CD4-positive, CD25-positive, alpha-beta regulatory T cell (primary cell): Measurements from ENCODE around the gene PTPRT. TPM values are rescaled to one million over a fixed set of nuclear protein-coding genes. Genes with fewer than 3 reads are reported as not detected.

Experiments used
- ATAC-seq, 2 donors: fragments of 150-1000 bp; cut with Tn5 transposase; one replicate each; pipeline ENCODE4 v1.10.0; 2021; ENCODE audit warnings: low read depth in 2 of 2, moderate number of reproducible peaks in 2 of 2, moderate library complexity in 1 of 2
- DNase-seq, 3 donors: peaks; one replicate each; pipeline versions ENCODE4 v3.0.0 to v3.0.0-alpha.2; 2012 to 2022; ENCODE audit warnings: mixed read lengths in 1 of 3
- H3K27ac ChIP-seq: one replicate; pipeline ENCODE4 v1.7.0; 2013; ENCODE audit warnings: mild to moderate bottlenecking, low read length; ENCODE audit not compliant: insufficient read depth, poor library complexity, severe bottlenecking
- H3K27me3 ChIP-seq: one replicate; pipeline ENCODE4 v1.7.0; 2013; ENCODE audit warnings: low read length; ENCODE audit not compliant: control insufficient read depth, insufficient read depth
- H3K36me3 ChIP-seq: one replicate; pipeline ENCODE4 v1.7.0; 2013; ENCODE audit warnings: mild to moderate bottlenecking, low read length, moderate library complexity; ENCODE audit not compliant: control insufficient read depth, insufficient read depth
- H3K4me1 ChIP-seq: 2 replicates; pipeline ENCODE4 v1.7.0; 2013; ENCODE audit warnings: mild to moderate bottlenecking, low read length; ENCODE audit not compliant: insufficient read depth, control insufficient read depth, poor library complexity, severe bottlenecking
- H3K4me3 ChIP-seq: one replicate; pipeline ENCODE4 v1.7.0; 2013; ENCODE audit warnings: low read depth, mild to moderate bottlenecking, low read length, moderate library complexity
- H3K9me3 ChIP-seq, 2 experiments: 1 replicate in 1 of 2; 2 replicates in 1 of 2; pipeline ENCODE4 v1.7.0; 2013; ENCODE audit warnings: low read length in 2 of 2, mild to moderate bottlenecking in 1 of 2, moderate library complexity in 1 of 2; ENCODE audit not compliant: control insufficient read depth in 2 of 2
- H3K27ac Mint-ChIP-seq, 3 donors: one replicate each; pipeline ENCODE4 v1.8.0; 2020 to 2022; ENCODE audit warnings: mild to moderate bottlenecking in 3 of 3, mixed read lengths in 3 of 3, moderate library complexity in 2 of 3
- H3K27me3 Mint-ChIP-seq: one replicate; pipeline ENCODE4 v1.8.0; 2022; ENCODE audit warnings: mild to moderate bottlenecking, mixed read lengths
- H3K36me3 Mint-ChIP-seq: one replicate; pipeline ENCODE4 v1.8.0; 2020; ENCODE audit warnings: mixed read lengths
- H3K4me1 Mint-ChIP-seq, 4 donors: one replicate each; pipeline ENCODE4 v1.8.0; 2020 to 2022; ENCODE audit warnings: mixed read lengths in 4 of 4, mild to moderate bottlenecking in 1 of 4
- H3K4me3 Mint-ChIP-seq, 4 donors: one replicate each; pipeline ENCODE4 v1.8.0; 2020 to 2022; ENCODE audit warnings: mild to moderate bottlenecking in 4 of 4, mixed read lengths in 4 of 4, moderate library complexity in 3 of 4
- H3K9me3 Mint-ChIP-seq, 7 donors: one replicate each; pipeline ENCODE4 v1.8.0; 2020 to 2022; ENCODE audit warnings: mixed read lengths in 7 of 7, mild to moderate bottlenecking in 3 of 7, moderate library complexity in 2 of 7
- polyA plus RNA-seq, 4 donors: library from polyadenylated mRNA; unstranded; fragments of 300-500 nt; fragmentation: Illumina TruSeq; gene quantifications; one replicate each; pipeline ENCODE4 v1.2.3, GENCODE V29; 2021
- total RNA-seq: library from RNA; stranded (reverse); gene quantifications from one replicate; pipeline ENCODE4 v1.2.3, GENCODE V29; 2022

Gene PTPRT
- total and polyA plus RNA-seq, 5 donors from 2014 or later: not detected

- Histone ChIP-seq H3K27me3 (no peaks in the 10 kb centered on the region), H3K27ac (no peak overlapping the region), H3K9me3 (no peaks in the 10 kb centered on the region), H3K4me1 (no peaks in the 10 kb centered on the region), H3K36me3 (no peaks in the 10 kb centered on the region), H3K4me3 (no peak overlapping the region)
- H3K9me3 Mint-ChIP-seq: peaks cover 0 to 7% (median 2%) of the 10 kb centered on the region in 7 donors
- DNase-seq: no peak
- H3K27ac Mint-ChIP-seq: no peak overlapping the region
- H3K36me3 Mint-ChIP-seq: no peaks in the 10 kb centered on the region
- no peak overlapping the region for H3K4me3 Mint-ChIP-seq
- no peaks in the 10 kb centered on the region for H3K4me1 Mint-ChIP-seq
- no peaks in the 10 kb centered on the region for H3K27me3 Mint-ChIP-seq
- ATAC-seq: no peak
Measured at GRCh38 chr20:42482808-42483207, 706.9 kb downstream of the PTPRT start.

GRCh38 chr20:42475773-42476172, 713.9 kb downstream of the PTPRT start:
- Histone ChIP-seq H3K27ac (no peak overlapping the region), H3K27me3 (no peaks in the 10 kb centered on the region), H3K36me3 (no peaks in the 10 kb centered on the region), H3K9me3 (no peaks in the 10 kb centered on the region), H3K4me3 (no peak overlapping the region), H3K4me1 (no peaks in the 10 kb centered on the region)
- H3K4me1 Mint-ChIP-seq: no peaks in the 10 kb centered on the region
- peaks cover 0 to 2% (median 1%) of the 10 kb centered on the region in 7 donors for H3K9me3 Mint-ChIP-seq
- H3K4me3 Mint-ChIP-seq: no peak overlapping the region
- no peak overlapping the region for H3K27ac Mint-ChIP-seq
- H3K36me3 Mint-ChIP-seq: no peaks in the 10 kb centered on the region
- no peak for ATAC-seq
- H3K27me3 Mint-ChIP-seq: no peaks in the 10 kb centered on the region
- DNase-seq: no peak

GRCh38 chr20:42474646-42475045, 715.1 kb downstream of the PTPRT start:
- H3K9me3 Mint-ChIP-seq: peaks cover 0 to 7% (median 1%) of the 10 kb centered on the region in 7 donors
- Histone ChIP-seq H3K4me3 (no peak overlapping the region), H3K4me1 (no peaks in the 10 kb centered on the region), H3K27me3 (no peaks in the 10 kb centered on the region), H3K9me3 (no peaks in the 10 kb centered on the region), H3K27ac (no peak overlapping the region), H3K36me3 (no peaks in the 10 kb centered on the region)
- H3K27me3 Mint-ChIP-seq: no peaks in the 10 kb centered on the region
- no peak for DNase-seq
- no peaks in the 10 kb centered on the region for H3K4me1 Mint-ChIP-seq
- no peak overlapping the region for H3K4me3 Mint-ChIP-seq
- H3K27ac Mint-ChIP-seq: no peak overlapping the region
- ATAC-seq: no peak
- H3K36me3 Mint-ChIP-seq: no peaks in the 10 kb centered on the region

- no peak for DNase-seq
- Histone ChIP-seq H3K4me1 (no peaks in the 10 kb centered on the region), H3K27ac (no peak overlapping the region), H3K4me3 (no peak overlapping the region), H3K27me3 (no peaks in the 10 kb centered on the region), H3K36me3 (no peaks in the 10 kb centered on the region), H3K9me3 (no peaks in the 10 kb centered on the region)
- no peak overlapping the region for H3K27ac Mint-ChIP-seq
- H3K4me1 Mint-ChIP-seq: no peaks in the 10 kb centered on the region
- H3K27me3 Mint-ChIP-seq: no peaks in the 10 kb centered on the region
- H3K36me3 Mint-ChIP-seq: no peaks in the 10 kb centered on the region
- H3K4me3 Mint-ChIP-seq: no peak overlapping the region
- peaks cover 0 to 7% (median 0%) of the 10 kb centered on the region in 7 donors for H3K9me3 Mint-ChIP-seq
- ATAC-seq: no peak
Measured at GRCh38 chr20:42472198-42472597, 717.5 kb downstream of the PTPRT start.

GRCh38 chr20:42461965-42462593, 727.6 kb downstream of the PTPRT start:
- no peaks in the 10 kb centered on the region for H3K27me3 ChIP-seq

GRCh38 chr20:42461291-42461690, 728.4 kb downstream of the PTPRT start:
- no peaks in the 10 kb centered on the region for H3K27me3 Mint-ChIP-seq
- no peak overlapping the region for H3K4me3 Mint-ChIP-seq
- DNase-seq: no peak
- no peak overlapping the region for H3K27ac Mint-ChIP-seq
- Histone ChIP-seq H3K4me3 (no peak overlapping the region), H3K36me3 (no peaks in the 10 kb centered on the region), H3K27ac (no peak overlapping the region), H3K27me3 (no peaks in the 10 kb centered on the region), H3K9me3 (no peaks in the 10 kb centered on the region), H3K4me1 (no peaks in the 10 kb centered on the region)
- no peaks in the 10 kb centered on the region for H3K4me1 Mint-ChIP-seq
- H3K9me3 Mint-ChIP-seq: peaks cover 0 to 10% (median 3%) of the 10 kb centered on the region in 7 donors
- H3K36me3 Mint-ChIP-seq: no peaks in the 10 kb centered on the region
- no peak for ATAC-seq

More at GRCh38 chr20:42461965-42462593, 727.6 kb downstream of the PTPRT start:
- Histone ChIP-seq H3K4me1 (no peaks in the 10 kb centered on the region), H3K27ac (no peak overlapping the region), H3K36me3 (no peaks in the 10 kb centered on the region), H3K9me3 (no peaks in the 10 kb centered on the region), H3K4me3 (no peak overlapping the region)
- no peak overlapping the region for H3K27ac Mint-ChIP-seq
- H3K4me3 Mint-ChIP-seq: no peak overlapping the region
- H3K36me3 Mint-ChIP-seq: no peaks in the 10 kb centered on the region
- DNase-seq: no peak
- H3K27me3 Mint-ChIP-seq: no peaks in the 10 kb centered on the region
- H3K4me1 Mint-ChIP-seq: no peaks in the 10 kb centered on the region
- H3K9me3 Mint-ChIP-seq: peaks cover 0 to 10% (median 3%) of the 10 kb centered on the region in 7 donors
- no peak for ATAC-seq

- no peaks in the 10 kb centered on the region for H3K4me1 ChIP-seq
- Mint-ChIP-seq H3K9me3 (peaks cover 0 to 10% (median 4%) of the 10 kb centered on the region in 7 donors), H3K4me3 (no peak overlapping the region), H3K27me3 (no peaks in the 10 kb centered on the region), H3K4me1 (no peaks in the 10 kb centered on the region), H3K36me3 (no peaks in the 10 kb centered on the region), H3K27ac (no peak overlapping the region)
- ATAC-seq (no peak), DNase-seq (no peak)
- no peaks in the 10 kb centered on the region for H3K36me3 ChIP-seq
- H3K27ac ChIP-seq: no peak overlapping the region
- H3K4me3 ChIP-seq: no peak overlapping the region
- H3K9me3 ChIP-seq: no peaks in the 10 kb centered on the region
- H3K27me3 ChIP-seq: no peaks in the 10 kb centered on the region
Measured at GRCh38 chr20:42447270-42447669, 742.4 kb downstream of the PTPRT start.

GRCh38 chr20:42444799-42445198, 744.9 kb downstream of the PTPRT start:
- Mint-ChIP-seq H3K9me3 (no peaks in the 10 kb centered on the region), H3K4me1 (no peaks in the 10 kb centered on the region), H3K27ac (no peak overlapping the region), H3K27me3 (no peaks in the 10 kb centered on the region), H3K36me3 (no peaks in the 10 kb centered on the region), H3K4me3 (no peak overlapping the region)
- Histone ChIP-seq H3K4me1 (no peaks in the 10 kb centered on the region), H3K9me3 (no peaks in the 10 kb centered on the region), H3K27me3 (no peaks in the 10 kb centered on the region), H3K4me3 (no peak overlapping the region), H3K36me3 (no peaks in the 10 kb centered on the region), H3K27ac (no peak overlapping the region)
- ATAC-seq (no peak), DNase-seq (no peak)
